Lung microvascular endothelial cell (primary cell): ENCODE measurements around the gene FAM180B. TPM values are rescaled to one million over a fixed set of nuclear protein-coding genes. Genes with fewer than 3 reads are reported as not detected.
"Not testable (repeated sequence)": the region's sequence is repeated elsewhere in the genome, so short reads cannot be mapped to it uniquely, and the experiment has no call there.

ENCODE experiments used
- DNase-seq, 2 donors: peaks; one replicate each; pipeline versions ENCODE4 v3.0.0 to v3.0.0-alpha.2; 2010; ENCODE audit warnings: low read depth in 2 of 2
- total RNA-seq: library from RNA; depleted of rRNA; stranded (reverse); fragments of >200 nt; gene quantifications from 2 replicates; pipeline ENCODE4 v1.2.1, GENCODE V29; 2014

The FAM180B gene
- total RNA-seq, 1 donor from 2014 or later, result not detected

GRCh38 chr11:47593934-47594855, 7.7 kb downstream of the FAM180B start, which contains the start of gene C1QTNF4:
TSS of gene C1QTNF4 (minus strand) at chr11:47594411. CDS start at chr11:47590810, 3,601 bp downstream.
- no peak for DNase-seq

- no peak for DNase-seq
These were observed 8.6 kb downstream of the FAM180B start for GRCh38 chr11:47595029-47595428.

DNA sequence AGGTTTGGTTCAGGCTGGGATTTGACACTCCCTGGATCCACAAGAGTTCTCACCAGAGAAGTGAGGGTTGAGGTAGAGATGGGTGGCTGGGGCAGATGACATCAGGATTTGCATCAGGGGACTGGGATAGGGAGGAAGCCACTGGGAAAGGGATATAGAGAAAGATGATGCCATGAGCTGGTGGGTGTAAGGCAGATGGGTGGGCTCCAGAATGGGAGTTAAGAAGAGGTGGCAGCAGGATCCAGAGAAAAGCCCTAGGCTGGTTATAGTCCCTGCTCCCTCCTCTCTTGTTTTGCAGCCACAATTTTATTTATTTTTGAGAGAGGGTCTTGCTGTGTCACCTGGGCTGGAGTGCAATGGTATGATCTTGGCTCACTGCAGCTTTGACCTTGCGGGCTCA, 9.5 kb downstream of the FAM180B start:
- no peak for DNase-seq

- no peak for DNase-seq
These were observed 13.4 kb downstream of the FAM180B start for GRCh38 chr11:47599902-47600301.

DNA sequence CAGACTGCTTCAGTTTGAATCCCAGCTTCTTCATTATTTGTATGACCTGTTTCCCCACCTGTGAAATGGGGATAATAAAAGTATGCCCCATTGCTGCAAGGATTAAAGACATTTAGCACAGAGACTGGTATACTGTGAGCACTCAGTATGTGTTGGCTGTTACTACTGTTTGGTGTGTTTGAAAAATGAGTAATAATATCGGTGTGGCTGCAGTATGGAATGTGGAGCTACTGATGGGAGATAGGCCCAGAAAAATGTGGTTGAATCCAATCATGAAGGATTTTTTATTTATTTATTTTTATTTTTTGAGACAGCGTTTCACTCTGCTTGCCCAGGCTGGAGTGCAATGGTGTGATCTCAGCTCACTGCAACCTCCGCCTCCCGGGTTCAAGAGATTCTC, 16.8 kb downstream of the FAM180B start:
- DNase-seq, result no peak

DNA sequence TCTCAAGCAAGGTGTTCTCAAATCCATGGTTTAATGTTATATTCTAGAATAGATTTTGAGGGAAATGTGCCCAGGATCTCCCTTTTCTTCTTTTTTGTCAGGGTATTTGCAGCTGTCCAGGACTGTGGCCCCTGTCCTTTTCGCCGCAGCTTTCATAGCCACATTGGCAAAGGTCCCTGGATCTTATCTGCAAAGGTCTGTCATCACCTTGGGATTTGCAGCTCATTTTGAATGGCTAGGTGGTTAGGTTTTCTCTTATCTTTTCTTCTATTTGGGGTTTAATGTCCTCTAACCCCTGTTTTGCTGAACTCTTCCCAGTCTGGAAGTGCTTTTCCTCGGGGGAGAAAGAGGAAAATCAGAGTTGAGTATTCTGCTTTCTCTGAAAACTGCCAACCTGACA, 19.4 kb downstream of the FAM180B start:
- DNase-seq, result no peak

GRCh38 chr11:47606731-47607130, 20.3 kb downstream of the FAM180B start:
- DNase-seq, result no peak

GRCh38 chr11:47607380-47607779, 20.9 kb downstream of the FAM180B start:
- peak in 1 of 2 donors; percentile 43 for DNase-seq

- DNase-seq, result no peak
These were observed 23.2 kb downstream of the FAM180B start for GRCh38 chr11:47609675-47610074.

GRCh38 chr11:47611348-47611794, 24.9 kb downstream of the FAM180B start:
- DNase-seq, result no peak

- no peak for DNase-seq
These were observed 28.8 kb downstream of the FAM180B start for GRCh38 chr11:47615249-47615648.

DNA sequence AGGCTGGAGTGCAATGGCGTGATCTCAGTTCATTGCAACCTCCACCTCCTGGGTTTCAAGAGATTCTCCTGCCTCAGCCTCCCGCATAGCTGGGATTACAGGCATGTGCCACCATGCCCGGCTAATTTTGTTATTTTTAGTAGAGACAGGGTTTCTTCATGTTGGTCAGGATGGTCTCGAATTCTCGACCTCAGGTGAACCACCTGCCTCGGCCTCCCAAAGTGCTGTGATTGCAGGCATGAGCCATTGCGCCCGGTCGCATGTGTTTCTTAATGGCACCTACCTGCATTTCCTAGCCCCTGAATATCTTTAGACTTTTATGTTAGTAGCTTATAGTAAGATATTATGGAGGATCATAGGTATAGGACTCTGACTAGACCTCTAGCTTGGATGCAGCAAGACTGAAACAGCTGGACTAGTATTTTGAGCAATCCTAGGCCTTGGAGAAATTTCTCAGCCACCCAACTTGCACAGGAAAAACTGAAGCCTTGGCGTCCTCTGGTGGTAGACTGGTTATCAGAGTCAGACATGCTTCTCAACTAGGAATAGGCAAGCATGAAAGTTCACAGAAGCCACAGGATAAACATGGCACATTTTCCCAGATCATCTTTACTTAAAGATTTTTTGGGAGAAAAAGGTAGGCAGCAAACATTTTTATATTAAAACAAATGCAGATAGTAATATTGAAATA, 30.4 kb downstream of the FAM180B start:
- DNase-seq, result peak; percentile 74 to 80

- peak in 1 of 2 donors; percentile 40 for DNase-seq
These were observed 30.9 kb downstream of the FAM180B start for GRCh38 chr11:47617417-47617809.

DNA sequence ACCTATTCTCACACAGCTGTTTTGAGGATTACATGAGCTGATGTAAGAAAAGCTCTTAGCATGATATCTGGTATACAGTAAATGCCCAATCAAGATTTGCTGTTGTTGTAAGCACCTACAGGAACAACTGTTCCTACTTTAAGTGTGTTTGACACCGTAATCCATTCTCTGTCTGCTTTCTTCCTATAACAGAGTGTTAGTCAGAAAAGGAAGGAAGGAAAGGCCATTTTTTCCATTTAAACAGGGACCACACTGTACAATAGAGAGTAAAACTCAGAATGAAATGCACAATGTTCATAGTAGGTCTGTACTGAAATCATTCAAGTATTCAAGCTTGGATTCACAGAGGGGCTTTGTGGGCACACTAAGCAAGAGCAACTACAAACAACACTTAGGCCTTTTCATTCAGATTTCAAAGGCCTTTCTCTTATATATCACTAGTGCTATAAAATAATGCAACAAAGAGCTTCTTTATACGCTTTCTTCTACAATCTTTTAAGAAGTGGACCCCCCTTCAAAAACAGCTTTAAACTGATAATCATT, 34.4 kb downstream of the FAM180B start:
- DNase-seq, result peak; percentile 31 to 61

GRCh38 chr11:47626234-47626633, 39.8 kb downstream of the FAM180B start:
- DNase-seq, result no peak

DNA sequence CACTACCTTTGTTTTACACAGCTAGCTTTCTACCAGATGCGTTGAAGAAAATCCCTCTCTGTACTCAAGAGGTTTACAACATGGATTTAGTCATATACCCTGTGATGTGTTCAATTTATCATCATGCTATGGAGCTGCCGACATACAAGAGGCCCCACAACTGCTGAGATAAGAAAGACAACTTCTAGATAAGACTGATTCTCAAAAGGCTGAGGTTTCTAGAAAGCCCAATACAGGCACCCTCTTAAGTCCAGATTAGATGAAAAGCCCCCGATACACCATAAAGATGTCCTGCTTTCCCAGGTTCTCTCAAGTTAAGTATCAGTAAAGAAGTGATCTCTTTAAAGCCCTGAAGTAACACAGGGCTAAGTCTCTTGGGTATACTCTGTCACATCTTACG, 41.5 kb downstream of the FAM180B start:
- no peak for DNase-seq

- peak in 1 of 2 donors; percentile 28 for DNase-seq
These were observed 45.0 kb downstream of the FAM180B start for GRCh38 chr11:47631473-47631872.

- DNase-seq, result not testable (repeated sequence)
These were observed 49.9 kb downstream of the FAM180B start for GRCh38 chr11:47636331-47636730.
